Tibial artery (tissue), 4 donors: ENCODE data around the gene MBNL2.

Source experiments
- DNase-seq, 2 donors: peaks; one replicate each; pipeline ENCODE4 v3.0.0-alpha.2; 2019
- H3K27ac ChIP-seq, 2 donors: fragments of 200-600 bp; sonication (generic) in 1 of 2; 1 replicate in 1 of 2; 2 replicates in 1 of 2; pipeline ENCODE4 v1.5.1; 2018 to 2019; ENCODE audit warnings: mild to moderate bottlenecking in 1 of 2
- H3K27me3 ChIP-seq, 2 donors: fragments of 200-600 bp; sonication (generic) in 1 of 2; one replicate each; pipeline versions ENCODE4 v1.5.1 to v1.6.0; 2016 to 2019
- H3K36me3 ChIP-seq, 3 donors: fragments of 200-600 bp; sonication (generic) in 2 of 3; one replicate each; pipeline ENCODE4 v1.5.1; 2016 to 2019; ENCODE audit warnings: mild to moderate bottlenecking in 2 of 3
- H3K4me1 ChIP-seq, 4 donors: fragments of 200-600 bp; sonication (generic) in 2 of 4; 1 replicate in 3 of 4; 2 replicates in 1 of 4; pipeline ENCODE4 v1.5.1; 2016 to 2019
- H3K4me3 ChIP-seq, 2 donors: fragments of 200-600 bp; sonication (generic) in 1 of 2; 1 replicate in 1 of 2; 2 replicates in 1 of 2; pipeline ENCODE4 v1.5.1; 2018 to 2019; ENCODE audit warnings: mild to moderate bottlenecking in 2 of 2
- H3K9me3 ChIP-seq, 3 donors: fragments of 200-600 bp; sonication (generic) in 1 of 3; one replicate each; pipeline ENCODE4 v1.5.1; 2016 to 2019
- intact Hi-C: fragments of 100-400 bp; cut with DNase I; formaldehyde crosslinking; loops from one replicate; pipeline ENCODE4 v1.15.0; 2023; ENCODE audit warnings: low total_unique reads
- TF ChIP-seq, protein P1 (sequence below), 2 experiments: fragments of 200-600 bp in 1 of 2; fragments of 450-650 bp in 1 of 2; IDR thresholded peaks; one replicate each; pipeline ENCODE4 v1.5.1; 2017 to 2019; ENCODE audit warnings: antibody characterized with exemption in 2 of 2, mild to moderate bottlenecking in 1 of 2, moderate library complexity in 1 of 2

MBNL2 gene

GRCh38 chr13:97228850-97229521 lies 6.9 kb downstream of the MBNL2 start:
- TF ChIP-seq, protein P1, sequence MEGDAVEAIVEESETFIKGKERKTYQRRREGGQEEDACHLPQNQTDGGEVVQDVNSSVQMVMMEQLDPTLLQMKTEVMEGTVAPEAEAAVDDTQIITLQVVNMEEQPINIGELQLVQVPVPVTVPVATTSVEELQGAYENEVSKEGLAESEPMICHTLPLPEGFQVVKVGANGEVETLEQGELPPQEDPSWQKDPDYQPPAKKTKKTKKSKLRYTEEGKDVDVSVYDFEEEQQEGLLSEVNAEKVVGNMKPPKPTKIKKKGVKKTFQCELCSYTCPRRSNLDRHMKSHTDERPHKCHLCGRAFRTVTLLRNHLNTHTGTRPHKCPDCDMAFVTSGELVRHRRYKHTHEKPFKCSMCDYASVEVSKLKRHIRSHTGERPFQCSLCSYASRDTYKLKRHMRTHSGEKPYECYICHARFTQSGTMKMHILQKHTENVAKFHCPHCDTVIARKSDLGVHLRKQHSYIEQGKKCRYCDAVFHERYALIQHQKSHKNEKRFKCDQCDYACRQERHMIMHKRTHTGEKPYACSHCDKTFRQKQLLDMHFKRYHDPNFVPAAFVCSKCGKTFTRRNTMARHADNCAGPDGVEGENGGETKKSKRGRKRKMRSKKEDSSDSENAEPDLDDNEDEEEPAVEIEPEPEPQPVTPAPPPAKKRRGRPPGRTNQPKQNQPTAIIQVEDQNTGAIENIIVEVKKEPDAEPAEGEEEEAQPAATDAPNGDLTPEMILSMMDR (IDR thresholded peaks at IDR 0.05): no peak
- Histone ChIP-seq H3K36me3 (no peaks in the 10 kb centered on the region), H3K4me1 (peaks cover 0 to 86% (median 48%) of the 10 kb centered on the region in 4 donors), H3K27me3 (no peaks in the 10 kb centered on the region), H3K4me3 (no peak overlapping the region), H3K27ac (no peak overlapping the region), H3K9me3 (no peaks in the 10 kb centered on the region)
- intact Hi-C loops: no loop called here
- DNase-seq: no peak

DNA sequence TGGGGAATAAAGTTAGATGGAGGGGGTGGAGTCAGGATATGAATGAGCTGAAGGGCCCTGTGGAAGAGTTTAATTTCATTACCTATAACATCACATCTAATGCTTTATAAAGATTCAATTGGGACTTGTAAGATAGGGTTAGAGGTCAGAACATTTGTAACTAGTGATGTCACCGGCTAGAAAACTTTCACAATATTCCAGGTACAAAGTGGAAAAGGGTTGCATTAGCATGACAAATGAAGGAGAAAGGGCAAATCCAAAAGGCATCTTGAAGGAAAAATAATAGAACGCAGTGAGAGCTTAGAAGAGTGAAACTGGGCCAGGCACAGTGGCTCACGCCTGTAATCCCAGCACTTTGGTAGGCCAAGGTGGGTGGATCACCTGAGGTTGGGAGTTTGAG lies 7.6 kb downstream of the MBNL2 start:
- TF ChIP-seq, protein P1 (IDR thresholded peaks at IDR 0.05): no peak
- Histone ChIP-seq H3K36me3 (no peaks in the 10 kb centered on the region), H3K4me3 (no peak overlapping the region), H3K4me1 (peaks cover 0 to 92% (median 51%) of the 10 kb centered on the region in 4 donors), H3K27ac (no peak overlapping the region), H3K9me3 (no peaks in the 10 kb centered on the region), H3K27me3 (no peaks in the 10 kb centered on the region)
- DNase-seq: no peak
- intact Hi-C loops: no loop called here

DNA sequence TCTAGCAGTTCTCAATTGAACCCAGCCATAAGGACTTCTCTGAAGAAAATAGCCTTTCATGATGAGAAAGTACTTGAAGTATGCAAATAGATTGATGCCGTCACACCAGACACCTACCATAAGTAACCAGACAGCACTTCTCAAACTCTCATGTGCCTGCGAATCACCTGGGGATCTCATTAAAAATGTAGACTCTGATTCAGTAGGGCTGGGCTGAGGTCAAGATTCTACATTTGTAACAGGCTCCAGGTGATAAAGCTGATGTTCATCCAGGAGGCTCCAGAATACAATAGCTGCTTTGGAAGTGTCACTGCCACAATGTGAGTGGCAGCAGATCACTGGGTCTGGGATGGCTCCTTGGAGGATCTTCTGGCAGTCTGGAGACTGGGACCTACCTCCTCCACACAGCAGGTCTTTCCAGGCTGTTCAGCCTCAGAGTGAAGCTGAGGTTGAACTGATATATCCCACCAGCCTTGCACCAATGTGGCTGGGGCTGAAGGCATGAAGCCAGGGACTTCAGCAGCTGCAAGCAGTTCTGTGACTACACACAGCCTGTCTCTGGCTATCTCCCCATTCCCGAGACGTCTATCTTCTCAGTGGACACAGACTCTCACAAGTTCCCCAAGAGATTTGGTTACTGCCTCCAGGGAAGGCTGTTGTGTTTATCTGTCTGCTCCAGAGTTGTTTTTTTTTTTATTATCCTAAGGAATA lies 9.1 kb downstream of the MBNL2 start:
- intact Hi-C loops: no loop called here
- Histone ChIP-seq H3K4me1 (peaks cover 0 to 92% (median 51%) of the 10 kb centered on the region in 4 donors), H3K27me3 (no peaks in the 10 kb centered on the region), H3K9me3 (no peaks in the 10 kb centered on the region), H3K4me3 (no peak overlapping the region), H3K27ac (peak overlapping the region in 1 of 2 donors; percentile 0), H3K36me3 (no peaks in the 10 kb centered on the region)
- DNase-seq: no peak
- TF ChIP-seq, protein P1 (IDR thresholded peaks at IDR 0.05): no peak

GRCh38 chr13:97231829-97232196 lies 9.7 kb downstream of the MBNL2 start:
- intact Hi-C loops: no loop called here
- no peaks in the 10 kb centered on the region for H3K36me3 ChIP-seq
- DNase-seq: no peak
- no peaks in the 10 kb centered on the region for H3K27me3 ChIP-seq
- H3K4me3 ChIP-seq: no peak overlapping the region
- H3K4me1 ChIP-seq: peaks cover 0 to 92% (median 48%) of the 10 kb centered on the region in 4 donors
- TF ChIP-seq, protein P1 (IDR thresholded peaks at IDR 0.05): no peak
- no peaks in the 10 kb centered on the region for H3K9me3 ChIP-seq
- peak overlapping the region in 1 of 2 donors; percentile 0 for H3K27ac ChIP-seq

DNA sequence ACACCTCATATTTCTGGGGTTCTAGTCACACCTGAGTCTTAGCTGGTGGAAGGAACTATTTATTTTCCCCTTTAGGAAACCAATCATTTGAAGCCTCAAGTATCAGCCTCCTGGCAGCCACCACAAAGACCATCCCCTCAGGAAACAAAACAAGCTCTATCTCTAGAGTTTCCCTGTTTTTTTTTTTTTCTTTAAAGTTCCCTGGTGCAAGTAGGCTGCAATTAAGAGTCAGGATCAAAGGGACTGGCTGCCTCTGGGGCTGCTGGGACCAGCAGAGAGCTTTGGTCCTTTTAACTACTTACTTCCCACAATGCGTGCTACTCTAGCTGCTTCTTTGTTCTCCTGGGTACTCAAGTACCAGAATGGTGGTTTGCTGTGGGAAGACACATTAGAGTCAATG lies 11.4 kb downstream of the MBNL2 start:
- intact Hi-C loops: no loop called here
- no peaks in the 10 kb centered on the region for H3K9me3 ChIP-seq
- H3K36me3 ChIP-seq: no peaks in the 10 kb centered on the region
- H3K4me3 ChIP-seq: no peak overlapping the region
- TF ChIP-seq, protein P1 (IDR thresholded peaks at IDR 0.05): no peak
- no peak for DNase-seq
- peaks cover 0 to 92% (median 45%) of the 10 kb centered on the region in 4 donors for H3K4me1 ChIP-seq
- H3K27ac ChIP-seq: no peak overlapping the region
- H3K27me3 ChIP-seq: no peaks in the 10 kb centered on the region
